A204.1 (cell line): ENCODE measurements around the gene SEC16A.

ENCODE experiments used
- FAIRE-seq: peaks from 2 replicates; lab custom pipeline; 2012; peaks lifted over from hg19 to GRCh38; lab: Jason Lieb, UNC

Gene SEC16A

DNA sequence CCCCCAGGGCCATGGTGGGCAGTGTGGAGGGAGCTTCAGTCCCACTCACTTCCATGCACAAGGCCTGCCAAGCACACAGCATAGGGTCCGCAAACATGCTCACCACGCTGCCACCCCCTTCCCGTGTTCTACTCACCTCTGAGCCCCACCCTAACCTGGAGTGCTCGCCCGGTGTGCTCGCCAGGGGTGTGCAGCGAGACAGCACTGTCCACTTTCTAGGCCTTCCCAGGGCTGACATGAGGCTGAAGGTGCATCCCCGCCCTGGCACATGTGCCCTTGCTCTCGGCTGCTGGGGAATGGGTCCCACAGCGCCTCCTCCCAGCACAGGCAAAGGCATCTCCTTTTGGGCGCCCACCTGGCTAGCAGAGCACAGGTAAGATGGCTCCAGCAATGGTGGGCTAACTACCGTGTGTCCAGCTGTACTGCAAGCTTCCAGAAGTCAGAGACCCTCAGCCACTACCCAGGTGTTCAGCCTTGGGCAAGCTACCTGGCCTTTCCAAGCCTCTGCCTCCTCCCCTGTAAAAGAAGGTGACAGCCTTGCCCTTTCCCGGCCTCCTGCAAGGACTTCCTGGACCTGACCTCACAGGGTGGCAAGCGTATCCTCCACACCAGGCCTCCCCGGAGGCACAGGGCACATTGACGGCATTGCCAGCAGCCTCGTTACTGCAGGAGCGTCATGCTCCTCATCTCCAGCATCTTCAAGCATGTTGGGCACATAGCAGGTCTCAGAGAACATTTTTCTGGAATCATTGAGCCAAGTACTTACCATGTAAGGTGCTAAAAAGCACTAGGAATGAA lies 4.2 kb upstream of the SEC16A start:
- no peak for FAIRE-seq

DNA sequence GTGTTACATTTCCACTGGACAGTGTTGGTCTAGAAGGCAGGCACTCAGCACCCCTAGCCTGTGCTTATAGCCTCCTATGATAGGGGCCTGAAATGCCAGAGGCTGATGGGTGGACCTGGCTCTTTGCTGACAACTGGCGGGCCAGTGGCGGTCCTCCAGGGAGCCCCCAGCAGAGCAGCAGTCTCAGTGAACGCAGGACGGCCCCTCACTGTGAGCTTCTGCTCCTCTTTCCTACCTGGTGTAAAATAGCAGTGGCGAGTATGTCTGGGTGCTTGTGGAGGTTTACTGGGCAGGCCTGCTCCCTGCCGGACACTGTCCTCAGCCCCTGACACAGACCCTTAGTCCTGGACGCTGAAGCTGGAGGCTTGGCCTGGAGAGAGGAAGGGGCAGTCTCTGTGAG lies 3.3 kb upstream of the SEC16A start:
- FAIRE-seq, result no peak

DNA sequence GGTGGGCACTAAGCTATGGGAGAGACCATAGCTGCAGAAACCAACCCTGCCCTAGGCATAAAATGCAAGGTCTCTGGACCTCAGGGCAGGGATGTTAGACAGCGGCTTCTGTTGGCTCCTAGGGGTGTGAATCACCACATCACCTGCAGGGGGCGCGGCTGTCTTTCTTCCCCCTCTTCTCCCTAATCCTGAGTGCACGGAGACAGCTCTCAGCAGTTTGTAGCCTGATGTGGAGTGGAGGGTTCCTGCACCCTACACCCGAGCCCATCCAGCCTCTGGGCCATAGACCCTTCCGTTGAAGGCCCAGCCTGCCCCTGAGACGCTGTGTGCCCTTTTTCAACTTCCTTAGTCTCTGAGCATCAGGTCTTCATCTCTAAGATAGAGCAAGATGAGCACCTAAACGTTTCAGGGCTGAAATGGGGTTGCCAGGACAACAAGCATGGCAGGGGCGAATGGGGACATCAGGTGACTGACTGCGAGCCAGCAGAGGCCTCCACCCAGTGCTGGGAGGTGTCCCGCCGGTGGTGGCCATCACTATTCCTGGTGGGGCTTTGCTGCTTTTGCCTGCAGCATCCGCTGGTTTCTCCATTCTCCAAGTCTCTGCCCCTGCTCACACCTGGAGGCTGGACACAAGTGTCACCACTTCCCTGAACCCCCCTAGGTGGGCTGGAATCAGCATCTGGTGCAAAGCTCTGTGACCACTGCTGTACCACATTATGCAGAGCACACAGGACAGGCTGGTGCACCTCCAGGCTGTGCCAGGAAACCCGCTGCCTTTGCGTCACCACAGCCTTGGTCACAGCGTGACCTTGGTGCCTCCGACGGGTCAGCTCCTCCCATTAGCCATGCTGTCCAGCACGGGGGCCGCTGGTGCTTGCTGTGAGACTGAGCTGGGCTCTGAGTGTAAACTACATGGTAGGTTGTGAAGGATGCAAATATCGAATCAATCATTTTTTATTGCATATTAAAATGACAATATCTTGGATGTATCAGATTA lies 2.5 kb upstream of the SEC16A start:
- no peak for FAIRE-seq

DNA sequence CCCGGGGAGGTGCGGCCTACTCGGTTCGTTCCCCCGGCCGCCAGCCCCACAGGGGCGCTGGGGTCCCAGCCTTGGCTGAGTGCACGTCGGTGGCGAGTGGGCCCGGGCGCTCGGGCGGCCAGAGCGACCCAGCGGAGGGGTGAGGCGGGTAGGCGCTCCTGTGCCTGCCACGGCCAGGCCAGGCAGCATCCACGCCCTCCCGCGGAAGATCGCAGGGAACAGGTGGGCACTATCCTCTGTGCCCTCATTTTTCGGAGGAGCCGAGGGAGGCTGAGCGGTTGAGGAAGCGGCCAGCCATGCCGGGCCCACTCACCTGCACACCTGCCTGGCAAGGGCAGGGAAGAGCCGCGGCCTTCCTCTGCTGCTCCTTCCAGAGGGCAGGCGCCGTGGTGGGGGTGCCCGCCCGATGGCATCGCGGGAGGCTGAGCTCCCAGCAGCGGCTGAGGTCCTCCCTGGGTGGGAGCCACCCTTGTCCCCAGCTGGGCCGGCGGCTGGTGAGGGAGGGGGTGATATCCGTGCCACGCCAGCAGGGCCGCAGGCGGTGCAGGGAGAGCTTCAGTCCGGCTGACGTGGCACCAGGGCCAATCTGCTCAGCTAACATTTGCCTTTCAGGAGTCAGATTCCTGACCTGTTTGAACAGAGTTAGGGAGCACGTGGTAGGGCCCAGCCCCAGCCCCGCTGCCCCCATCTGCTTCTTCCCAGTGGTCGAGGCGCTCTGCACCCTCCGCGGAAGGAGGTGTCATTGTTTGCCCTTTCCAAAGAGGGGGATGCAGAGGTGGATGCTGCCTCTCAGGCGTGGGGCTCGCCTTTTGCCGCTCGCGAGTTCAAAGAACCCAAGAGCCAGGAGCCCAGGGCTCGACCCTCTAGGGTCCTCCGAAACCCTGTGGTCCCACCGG lies 1.6 kb upstream of the SEC16A start:
- no peak for FAIRE-seq

DNA sequence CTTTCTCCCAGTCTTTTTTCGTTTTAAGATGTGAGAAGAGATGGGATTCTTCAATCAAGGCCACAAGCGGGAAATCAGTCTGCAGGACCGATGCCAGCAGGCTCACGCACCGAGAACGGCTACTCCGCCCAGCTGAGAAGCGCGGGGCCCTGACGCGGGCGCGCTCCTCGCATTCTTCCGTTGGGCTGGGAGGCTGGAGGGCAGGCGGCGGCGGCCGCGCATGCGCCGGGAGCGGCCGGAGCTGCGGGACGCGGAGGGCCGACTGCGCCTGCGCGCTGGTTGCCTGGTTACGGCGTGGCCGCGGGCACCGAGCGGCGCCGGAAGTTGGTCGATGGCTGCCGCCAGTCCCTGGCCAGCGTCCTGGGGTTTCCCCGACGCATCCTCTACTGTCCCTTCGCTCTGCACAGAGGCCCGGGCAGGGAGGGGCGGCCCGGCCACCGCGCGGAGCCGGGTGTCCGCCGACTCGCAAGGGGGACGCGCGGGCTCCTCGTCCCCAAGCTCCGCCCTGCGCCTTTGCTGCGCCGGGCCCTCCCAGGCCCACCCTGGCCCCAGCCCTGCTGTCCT lies 831 bp upstream of the SEC16A start:
- no peak for FAIRE-seq

DNA sequence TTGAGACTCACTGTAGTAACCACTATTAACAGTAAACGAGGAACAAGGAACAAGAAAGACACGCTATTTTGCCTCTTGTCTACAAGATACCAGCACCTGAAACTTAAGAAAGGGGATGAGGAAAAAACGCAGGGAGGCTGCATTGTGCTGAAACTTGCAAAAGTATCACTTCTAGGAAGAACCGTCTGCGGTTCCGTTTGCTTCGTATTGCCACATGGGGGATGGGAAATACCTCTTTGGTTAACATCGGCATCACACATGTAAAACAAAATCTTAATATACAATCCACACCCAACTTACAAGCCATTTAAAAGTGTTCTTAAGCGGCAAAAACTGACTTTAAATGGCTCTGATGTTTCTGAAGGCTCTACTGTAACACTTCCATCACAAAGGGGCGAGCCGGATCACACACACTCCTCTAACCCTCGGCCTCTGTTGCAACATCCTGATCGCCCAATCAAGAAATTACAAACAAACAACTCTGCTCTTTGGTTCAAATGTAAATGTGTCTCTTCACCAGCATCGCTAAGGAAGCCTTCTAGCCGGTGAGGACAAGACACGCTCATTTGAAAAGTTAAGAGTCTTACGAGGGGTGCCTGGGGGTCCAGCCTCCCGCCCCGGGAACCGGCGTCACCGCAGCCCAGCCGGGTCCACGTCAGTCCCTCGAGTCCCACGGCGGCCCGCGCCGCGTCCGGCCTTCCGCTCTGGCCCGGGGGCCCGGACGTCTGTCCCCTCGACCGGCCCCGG lies 621 bp downstream of the SEC16A start:
- FAIRE-seq, result no peak

DNA sequence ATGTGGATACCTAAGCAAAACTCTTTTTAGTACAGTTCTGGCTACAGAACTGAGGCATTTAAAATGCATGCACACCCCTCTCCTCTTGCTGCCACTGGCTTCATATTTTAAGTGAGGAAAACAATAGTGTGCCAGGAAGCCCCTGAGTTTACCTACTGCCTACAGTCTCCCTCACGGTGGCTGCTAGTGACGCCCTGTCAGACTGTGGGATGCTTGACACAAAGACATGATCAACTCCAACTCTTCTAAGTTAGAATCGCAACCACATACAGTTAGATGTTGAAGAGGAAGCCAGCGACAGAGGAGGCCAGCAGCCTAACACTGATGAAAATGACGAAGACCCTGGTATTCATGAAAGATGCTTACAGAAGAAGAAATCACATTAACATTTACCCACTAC lies 1.3 kb downstream of the SEC16A start:
- FAIRE-seq, result no peak

DNA sequence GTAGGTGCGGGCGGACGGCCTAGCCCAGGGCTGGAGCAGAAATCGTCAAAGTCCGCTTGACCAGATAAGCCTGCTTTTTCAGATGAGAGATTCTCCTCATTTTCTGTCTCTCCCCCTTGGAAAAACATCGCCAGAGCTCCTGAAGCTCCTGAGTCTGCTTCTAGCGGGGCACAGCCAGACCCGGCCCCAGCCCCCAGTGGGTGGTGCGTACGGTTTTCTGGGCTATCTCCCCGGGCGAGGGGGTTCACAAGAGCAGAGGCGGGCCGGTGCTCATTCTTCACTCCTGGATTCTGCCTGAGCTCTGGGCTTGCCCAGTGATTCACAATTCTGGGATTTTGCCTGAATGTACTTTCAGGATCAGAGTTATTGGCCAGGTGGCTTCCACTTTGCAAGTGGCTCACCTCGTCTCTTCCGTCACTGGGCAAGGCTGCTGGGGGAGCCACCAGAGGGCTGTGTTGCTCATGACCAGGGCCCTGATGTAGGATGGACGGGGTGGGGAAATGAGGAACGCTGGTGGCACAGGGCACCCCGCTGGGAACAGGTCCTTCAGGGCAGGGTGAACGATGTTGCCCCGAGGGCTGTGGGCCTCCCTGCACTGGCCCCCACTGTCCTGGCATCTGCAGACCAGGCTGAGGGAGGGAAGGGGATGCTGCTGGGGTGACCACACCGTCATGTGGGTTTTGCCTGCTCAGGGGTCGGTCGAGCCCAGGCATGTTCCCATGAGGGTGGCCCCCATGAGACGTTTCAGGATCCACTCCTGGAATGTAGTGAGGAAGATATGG lies 6.3 kb downstream of the SEC16A start:
- FAIRE-seq, result no peak

DNA sequence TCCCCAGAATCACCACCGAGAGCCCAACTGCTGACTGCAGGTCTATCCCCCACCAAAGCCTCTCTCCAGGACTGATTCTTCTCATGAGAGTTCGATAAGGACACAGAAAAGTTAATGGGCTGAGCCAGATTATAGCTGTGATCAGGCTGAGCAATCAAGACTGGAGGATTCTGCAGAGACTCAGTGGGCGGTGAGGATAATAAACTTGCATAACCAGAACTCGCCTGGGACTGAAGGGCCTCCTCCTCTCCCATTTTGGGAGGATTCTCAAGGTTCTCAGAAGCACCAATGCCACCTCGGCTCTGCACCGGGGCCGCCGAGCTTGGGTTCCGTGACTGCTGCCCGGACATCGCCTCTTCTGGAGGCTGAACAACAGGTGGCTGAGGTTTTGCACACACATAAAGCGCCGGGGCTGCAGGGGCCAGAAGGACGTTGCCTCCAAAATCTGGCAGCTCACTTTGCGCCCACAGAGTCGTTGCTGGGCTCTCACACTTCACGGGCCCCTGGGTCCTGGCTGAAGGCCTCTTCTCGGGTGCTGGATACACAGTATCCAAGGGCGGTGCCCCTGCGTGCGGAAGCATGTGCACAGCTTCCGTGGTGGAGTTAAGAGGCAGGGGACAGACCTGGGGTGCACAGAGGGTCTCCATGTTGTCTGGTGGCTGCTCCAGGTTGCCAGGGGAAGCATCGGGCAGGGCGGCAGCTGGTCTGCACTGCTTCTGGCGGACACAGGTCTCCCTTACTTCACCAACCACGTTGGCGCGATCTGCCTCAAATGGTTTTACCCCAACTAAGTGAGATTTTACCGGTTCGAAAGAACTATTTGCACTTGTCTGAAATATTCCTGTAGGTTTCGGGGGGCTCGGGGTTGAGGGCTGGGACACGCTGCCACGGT lies 7.6 kb downstream of the SEC16A start:
- FAIRE-seq, result no peak

DNA sequence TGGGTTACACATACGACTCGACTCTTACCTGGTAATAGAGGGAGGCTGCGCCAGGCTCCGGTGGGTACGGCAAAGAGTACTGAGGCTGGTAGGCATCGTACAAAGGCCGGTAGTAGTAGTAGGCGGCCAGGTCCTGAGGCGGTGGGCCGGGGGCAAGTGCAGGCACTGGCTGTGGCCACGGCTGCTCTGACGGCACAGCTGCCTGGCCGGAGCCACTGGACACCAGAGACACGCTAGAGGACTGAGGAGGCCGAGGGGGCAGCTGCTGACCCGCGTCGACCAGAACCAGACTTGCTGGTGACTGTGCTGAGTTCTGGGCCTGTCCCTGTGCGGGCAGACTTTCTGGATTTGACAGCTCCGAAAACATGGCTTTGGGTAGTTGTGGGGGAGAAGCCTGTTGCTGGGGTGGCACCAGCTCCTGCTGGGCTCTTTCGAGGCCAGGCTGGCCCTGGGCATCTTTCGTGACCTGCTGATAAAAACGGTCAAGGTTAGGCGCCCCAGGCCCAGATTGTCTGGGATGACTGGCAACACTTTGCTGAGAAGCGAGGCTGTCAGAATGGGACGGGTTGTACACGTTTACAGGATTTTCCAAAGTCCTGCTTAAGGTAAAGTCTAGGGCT lies 8.7 kb downstream of the SEC16A start:
- no peak for FAIRE-seq

DNA sequence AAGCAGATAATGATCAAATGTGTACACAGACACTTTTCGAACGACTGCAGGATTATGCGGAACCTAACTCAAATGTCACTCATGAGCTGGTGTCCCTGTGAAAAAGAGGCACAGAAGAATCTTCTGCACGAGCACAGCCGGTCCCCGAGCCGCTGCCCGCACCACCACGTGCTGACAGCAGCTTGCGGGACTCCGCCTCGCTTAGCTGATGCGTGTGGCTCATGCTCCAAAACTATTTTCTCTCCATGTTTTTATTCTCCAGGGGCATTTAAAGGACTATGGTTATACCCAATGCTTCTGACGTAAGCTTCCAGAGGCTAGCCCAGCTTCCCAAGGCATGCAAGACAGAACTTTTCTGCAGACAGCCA lies 9.5 kb downstream of the SEC16A start:
- FAIRE-seq, result no peak

DNA sequence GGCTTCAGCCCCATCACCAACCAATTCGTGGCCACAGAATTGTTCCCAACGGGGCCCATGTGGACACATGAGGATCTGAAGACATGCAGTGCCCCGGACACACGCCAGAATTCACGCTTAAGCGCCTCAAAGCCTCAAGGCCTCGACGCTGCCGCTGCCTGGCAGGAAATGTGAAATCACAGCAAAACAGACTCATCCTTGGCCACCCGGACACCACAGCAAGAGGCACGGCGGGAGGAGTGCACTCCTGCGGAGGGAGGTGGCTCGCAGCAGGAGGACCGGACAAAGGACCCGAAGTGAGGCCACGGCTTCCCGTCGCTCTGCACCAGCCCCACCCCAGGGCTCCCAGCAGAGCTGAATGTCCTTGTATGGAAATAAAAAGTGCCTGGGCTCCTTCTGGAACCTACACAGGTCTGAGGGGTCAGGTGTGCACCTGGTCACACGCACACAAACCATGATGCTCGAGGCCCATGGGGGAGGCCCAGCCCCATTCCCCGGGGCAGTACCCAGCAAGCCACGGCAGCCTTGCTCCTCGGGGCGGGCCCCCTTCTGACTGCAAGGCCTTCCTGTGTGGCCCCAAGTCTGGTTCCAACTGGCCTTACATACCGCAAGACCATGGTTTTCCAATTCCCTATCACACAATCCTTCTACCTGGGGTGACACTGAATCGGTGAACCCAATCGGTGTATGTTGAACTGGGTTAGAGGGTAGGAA lies 10.0 kb downstream of the SEC16A start:
- no peak for FAIRE-seq

DNA sequence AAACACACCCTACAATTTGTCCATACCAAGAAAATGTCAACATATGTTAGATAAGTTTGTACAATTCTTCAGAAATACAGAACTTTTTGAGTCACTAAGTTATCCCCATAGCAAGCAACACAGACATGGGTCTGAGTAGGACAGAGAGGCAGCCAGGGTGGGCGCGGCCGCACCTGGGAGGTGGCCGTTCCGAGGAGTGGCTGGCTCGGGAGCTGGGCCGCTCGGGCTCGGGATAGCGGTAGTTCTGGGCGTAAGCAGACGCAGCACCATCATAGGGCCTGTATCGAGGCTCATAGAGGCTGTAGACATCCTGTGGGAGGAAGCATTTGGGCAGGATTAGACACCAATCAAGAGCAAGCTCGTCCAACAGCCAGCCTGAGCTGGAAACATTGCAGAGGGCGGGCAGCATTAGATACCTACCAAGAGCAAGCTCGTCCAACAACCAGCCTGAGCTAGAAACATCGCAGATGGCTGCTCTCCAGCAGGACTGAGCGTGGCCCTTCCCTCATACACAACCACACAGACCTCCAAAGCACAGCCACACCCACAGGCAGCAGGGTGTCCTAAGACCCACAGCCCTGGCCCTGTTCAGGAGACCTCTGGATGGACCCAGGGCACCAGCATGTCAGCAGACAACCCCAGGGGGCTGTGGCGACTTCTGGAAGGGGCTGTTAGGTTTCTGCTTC lies 10.9 kb downstream of the SEC16A start:
- FAIRE-seq, result no peak

DNA sequence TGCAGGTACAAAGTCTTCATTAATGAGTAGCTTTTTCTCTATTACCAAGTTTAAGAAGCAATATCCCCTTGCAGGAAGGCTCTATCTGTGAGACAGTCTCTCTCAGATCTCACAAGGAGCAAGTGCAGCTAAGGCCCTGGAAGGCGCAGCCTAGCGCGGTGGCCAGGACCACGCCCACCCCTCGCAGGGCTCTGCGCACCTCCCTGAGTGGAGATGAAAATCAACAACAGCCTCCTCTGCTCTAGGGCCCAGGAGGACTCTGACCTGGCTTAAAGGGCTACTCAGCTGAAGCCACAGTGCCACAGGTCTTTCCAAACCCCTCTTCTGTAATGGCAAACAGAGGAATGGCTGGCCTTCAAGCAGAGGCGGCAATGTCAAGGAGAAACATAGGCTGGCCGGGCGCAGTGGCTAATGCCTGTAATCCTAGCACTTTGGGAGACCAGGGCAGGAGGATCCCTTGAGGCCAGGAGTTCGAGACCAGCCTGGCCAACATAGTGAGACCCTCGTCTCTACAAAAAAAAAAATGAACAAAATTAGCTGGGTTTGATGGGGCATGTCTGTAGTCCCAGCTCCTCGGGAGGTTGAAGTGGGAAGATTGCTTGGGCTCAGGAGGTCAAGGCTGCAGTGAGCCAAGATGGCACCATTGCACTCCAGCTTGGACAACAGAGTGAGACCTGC lies 11.9 kb downstream of the SEC16A start:
- no peak for FAIRE-seq

DNA sequence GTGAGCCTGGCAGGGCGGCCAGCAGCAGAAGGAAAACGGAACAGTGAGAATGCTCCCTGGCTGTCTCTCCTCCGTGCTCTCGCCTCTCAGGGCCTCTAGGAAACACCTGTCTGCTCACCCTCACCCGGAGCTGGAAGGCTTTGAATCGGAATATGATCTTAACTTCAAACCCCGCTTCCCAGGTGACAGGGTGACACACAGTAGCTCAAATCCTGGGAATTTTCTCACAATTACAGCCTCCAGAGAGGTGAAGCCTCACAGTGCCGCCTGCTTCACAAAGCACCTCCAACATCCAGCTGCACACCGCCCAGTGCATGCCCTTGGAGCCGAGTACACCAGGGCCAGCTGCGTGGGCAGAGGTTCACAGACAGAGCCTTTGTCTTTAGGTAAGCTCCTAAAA lies 12.5 kb downstream of the SEC16A start:
- no peak for FAIRE-seq

DNA sequence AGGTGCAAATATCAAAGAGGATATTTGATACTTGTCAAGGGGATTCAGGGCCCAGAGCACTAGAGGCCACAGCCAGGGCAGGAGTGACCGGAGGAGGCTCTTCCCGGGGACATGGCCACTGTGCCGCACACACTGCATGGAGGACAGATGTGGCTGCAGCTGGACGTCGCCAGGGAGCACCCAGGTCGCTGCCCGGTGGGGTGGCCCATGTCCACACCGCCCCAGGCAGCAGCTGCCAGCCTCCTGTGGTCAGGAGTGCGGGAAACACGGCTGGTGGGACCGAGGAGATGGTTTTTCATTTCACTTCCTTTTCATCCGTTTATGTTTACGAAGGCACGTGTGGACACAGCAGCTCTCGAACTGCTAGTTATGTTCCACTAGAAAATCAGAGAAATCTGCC lies 15.1 kb downstream of the SEC16A start:
- no peak for FAIRE-seq

DNA sequence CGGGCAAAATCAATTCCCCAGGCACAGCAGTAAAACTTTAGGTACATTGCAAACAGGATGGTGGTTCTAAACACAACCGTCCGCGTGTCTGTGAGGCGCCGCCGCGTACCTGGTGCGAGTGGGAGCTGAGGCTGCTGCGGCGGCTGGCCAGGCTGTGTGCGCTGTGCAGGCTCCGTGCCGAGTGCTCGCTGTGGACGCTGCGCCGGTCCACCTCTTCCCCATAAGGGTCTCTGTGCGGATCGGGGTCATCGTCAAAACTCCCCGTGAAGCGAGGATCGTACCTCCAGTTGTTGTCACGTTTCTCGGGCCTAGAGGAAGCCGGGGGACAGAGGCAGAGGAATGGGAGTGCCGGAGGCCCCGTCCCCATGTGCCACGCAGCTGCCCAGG lies 16.7 kb downstream of the SEC16A start:
- no peak for FAIRE-seq
